NB4 (cell line): ENCODE results near the gene RELCH.

Experiments
- CTCF ChIP-seq: IDR thresholded peaks from one replicate; pipeline ENCODE4 v1.5.1; 2012; ENCODE audit warnings: low read depth, low read length
- MYC ChIP-seq: IDR thresholded peaks from 2 replicates; pipeline ENCODE4 v1.6.1; 2011; ENCODE audit warnings: low read depth, low read length
- POLR2A ChIP-seq: IDR thresholded peaks from 2 replicates; pipeline ENCODE4 v1.6.1; 2011; ENCODE audit warnings: mild to moderate bottlenecking; ENCODE audit not compliant: insufficient read length; ENCODE audit errors: extremely low read depth
- TF ChIP-seq, protein P1 (sequence below): IDR thresholded peaks from 2 replicates; pipeline ENCODE4 v1.6.1; 2011; ENCODE audit warnings: low read depth, low read length

- TF ChIP-seq CTCF (no peak), POLR2A (no peak), MYC (no peak)
- TF ChIP-seq, protein P1, sequence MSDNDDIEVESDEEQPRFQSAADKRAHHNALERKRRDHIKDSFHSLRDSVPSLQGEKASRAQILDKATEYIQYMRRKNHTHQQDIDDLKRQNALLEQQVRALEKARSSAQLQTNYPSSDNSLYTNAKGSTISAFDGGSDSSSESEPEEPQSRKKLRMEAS: no peak
These were observed 21.5 kb upstream of the RELCH start for GRCh38 chr18:62165583-62165982.
